Measurements from ENCODE around the gene RPL31. TPM values are rescaled to one million over a fixed set of nuclear protein-coding genes. Genes with fewer than 3 reads are reported as not detected.

RPL31 gene
- total and polyA plus RNA-seq, 9 of the 15 experiments (the other 6 are each of a cell fraction or from before 2014, with no cell fraction given): 1,176 to 6,037 (median 2,997) TPM

GRCh38 chr2:100952512-100952911, 49.6 kb upstream of the RPL31 start:
- Histone ChIP-seq H3K27ac (ENCODE audit: extremely low read depth, low read depth, low read length) (no peak overlapping the region), H3K27me3 (ENCODE audit: control insufficient read depth in 2 of 2, insufficient read depth in 2 of 2, low read length in 2 of 2) (peaks cover 19 to 34% of the 10 kb centered on the region in 2 experiments), H2AFZ (ENCODE audit: low read depth, low read length) (no peak overlapping the region), H3K4me3 (no peak overlapping the region), H3K9ac (ENCODE audit: insufficient read depth in 1 of 2, low read depth in 2 of 2, low read length in 2 of 2) (no peak overlapping the region), H4K20me1 (replicated peaks; ENCODE audit: control insufficient read depth, insufficient read depth, low read length) (no peaks in the 10 kb centered on the region), H3K9me1 (ENCODE audit: control insufficient read depth, insufficient read depth, low read length) (no peaks in the 10 kb centered on the region), H3K36me3 (ENCODE audit: control insufficient read depth, insufficient read depth, low read length) (no peaks in the 10 kb centered on the region), H3K4me1 (replicated peaks in 1 of 2; ENCODE audit: control insufficient read depth in 2 of 2, insufficient read depth in 2 of 2, low read length in 2 of 2) (no peaks in the 10 kb centered on the region), H3K79me2 (ENCODE audit: control insufficient read depth, insufficient read depth, low read length) (no peaks in the 10 kb centered on the region), H3K9me3 (replicated peaks; ENCODE audit: control insufficient read depth, insufficient read depth, low read depth, low read length) (no peaks in the 10 kb centered on the region), H3K4me2 (ENCODE audit: insufficient read depth, low read length) (no peak overlapping the region)
- in situ Hi-C loops (cut with MboI): no loop called here
- no TSS peak for BruUV-seq (replicated peaks)
- intact Hi-C loops (cut with micrococcal nuclease): no loop called here
- CTCF ChIA-PET (ENCODE audit: low intra/inter-chr PET ratio): no interaction called here
- POLR2A ChIA-PET: interaction anchor here (0.6 kb wide), 1 partner anchor 21 kb away, joined by 3 read pairs; no protein-coding TSS in a partner anchor
- DNase-seq (ENCODE audit: extremely low read depth in 1 of 4, low spot score in 3 of 4): no peak
- TF ChIP-seq ZNF175 (CRISPR knock-in tag; IDR thresholded peaks at IDR 0.05; ENCODE audit: low read depth) (no peak), PYGO2 (tag; IDR thresholded peaks at IDR 0.05) (no peak)
- FAIRE-seq: no peak
- ATAC-seq: no peak
- WGBS (ENCODE audit: insufficient coverage, low coverage, missing lambda C conversion rate): 9% methylated on average over 2 of the region's 2 CpGs

GRCh38 chr2:100953406-100954043, 48.6 kb upstream of the RPL31 start:
- no peak for ATAC-seq
- BruUV-seq (replicated peaks): no TSS peak

More at GRCh38 chr2:100953406-100954043, 48.6 kb upstream of the RPL31 start:
- no peak for TF ChIP-seq DPF2 (IDR thresholded peaks at IDR 0.05)
- no peak for TF ChIP-seq GABPB1 (CRISPR knock-in tag; IDR thresholded peaks at IDR 0.05)
- no peak for TF ChIP-seq ZMIZ1 (IDR thresholded peaks at IDR 0.05; ENCODE audit: low read depth in 2 of 2, low read length in 2 of 2)
- no peak for TF ChIP-seq TCF7 (IDR thresholded peaks at IDR 0.05; ENCODE audit: borderline replicate concordance)
- no peak for TF ChIP-seq THRAP3 (IDR thresholded peaks at IDR 0.05; ENCODE audit: borderline replicate concordance)
- TF ChIP-seq ZNF436 (CRISPR knock-in tag; IDR thresholded peaks at IDR 0.05): no peak
- no peak for TF ChIP-seq ZNF639 (CRISPR knock-in tag; conservative IDR thresholded peaks at IDR 0.05 in 1 of 2, IDR thresholded peaks at IDR 0.05 in 1 of 2)
- TF ChIP-seq EP300 (IDR thresholded peaks at IDR 0.05; ENCODE audit: low read length): no peak
- WGBS (ENCODE audit: insufficient coverage, low coverage, missing lambda C conversion rate): 12% methylated on average over 11 of the region's 11 CpGs
- Histone ChIP-seq H4K20me1 (replicated peaks; ENCODE audit: control insufficient read depth, insufficient read depth, low read length) (no peaks in the 10 kb centered on the region), H3K36me3 (ENCODE audit: control insufficient read depth, insufficient read depth, low read length) (no peaks in the 10 kb centered on the region), H3K27me3 (ENCODE audit: control insufficient read depth in 2 of 2, insufficient read depth in 2 of 2, low read length in 2 of 2) (peaks cover 19 to 42% of the 10 kb centered on the region in 2 experiments), H3K27ac (ENCODE audit: extremely low read depth, low read depth, low read length) (no peak overlapping the region), H3K4me1 (replicated peaks in 1 of 2; ENCODE audit: control insufficient read depth in 2 of 2, insufficient read depth in 2 of 2, low read length in 2 of 2) (no peaks in the 10 kb centered on the region), H3K9me3 (replicated peaks; ENCODE audit: control insufficient read depth, insufficient read depth, low read depth, low read length) (no peaks in the 10 kb centered on the region), H3K9me1 (ENCODE audit: control insufficient read depth, insufficient read depth, low read length) (no peaks in the 10 kb centered on the region), H2AFZ (ENCODE audit: low read depth, low read length) (no peak overlapping the region), H3K79me2 (ENCODE audit: control insufficient read depth, insufficient read depth, low read length) (no peaks in the 10 kb centered on the region), H3K4me3 (no peak overlapping the region), H3K4me2 (ENCODE audit: insufficient read depth, low read length) (no peak overlapping the region), H3K9ac (ENCODE audit: insufficient read depth in 1 of 2, low read depth in 2 of 2, low read length in 2 of 2) (no peak overlapping the region)
- in situ Hi-C loops (cut with MboI) (no loop called here), intact Hi-C loops (cut with micrococcal nuclease) (no loop called here)
- FAIRE-seq (no peak), DNase-seq (ENCODE audit: extremely low read depth in 1 of 4, low spot score in 3 of 4) (no peak)
- POLR2A ChIA-PET: no interaction called here
- CTCF ChIA-PET (ENCODE audit: low intra/inter-chr PET ratio): interaction anchor here (0.6 kb wide), 1 partner anchor 31 kb away, joined by 3 read pairs; no protein-coding TSS in a partner anchor
